GM21825 (cell line): ENCODE measurements around the gene JARID2.

Source experiments
- ATAC-seq: cut with Tn5 transposase; IDR thresholded peaks from one replicate; pipeline ENCODE4 v1.9.1; 2021; ENCODE audit warnings: mild to moderate bottlenecking, moderate library complexity; ENCODE audit not compliant: unreplicated experiment

JARID2 gene

GRCh38 chr6:15246666-15247499 is 1.0 kb downstream of the JARID2 start:
- ATAC-seq = no peak

GRCh38 chr6:15247500-15248450 is 1.9 kb downstream of the JARID2 start:
- ATAC-seq = peak; percentile 9

- ATAC-seq = peak; percentile 32
Measured at GRCh38 chr6:15248451-15249370, 2.8 kb downstream of the JARID2 start.

GRCh38 chr6:15249371-15250019 is 3.6 kb downstream of the JARID2 start:
- ATAC-seq = no peak

- no peak for ATAC-seq
Measured at GRCh38 chr6:15250187-15251168, 4.6 kb downstream of the JARID2 start.

GRCh38 chr6:15252195-15252594 is 6.3 kb downstream of the JARID2 start:
- no peak for ATAC-seq

GRCh38 chr6:15253203-15254022 is 7.5 kb downstream of the JARID2 start:
- no peak for ATAC-seq

GRCh38 chr6:15254070-15254975 is 8.5 kb downstream of the JARID2 start:
- ATAC-seq = no peak

- peak; percentile 49 for ATAC-seq
Measured at GRCh38 chr6:15255481-15255880, 9.6 kb downstream of the JARID2 start.

GRCh38 chr6:15255909-15256395 is 10.1 kb downstream of the JARID2 start:
- peak; percentile 3 for ATAC-seq

GRCh38 chr6:15256538-15257271 is 10.8 kb downstream of the JARID2 start:
- ATAC-seq = no peak

- no peak for ATAC-seq
Measured at GRCh38 chr6:15257357-15258132, 11.7 kb downstream of the JARID2 start.

GRCh38 chr6:15259766-15260098 is 13.9 kb downstream of the JARID2 start:
- ATAC-seq = no peak

GRCh38 chr6:15260099-15260821 is 14.4 kb downstream of the JARID2 start:
- no peak for ATAC-seq

- ATAC-seq = no peak
Measured at GRCh38 chr6:15263780-15264374, 18.0 kb downstream of the JARID2 start.
